Panc1 (cell line): ENCODE measurements around the gene CUX1.

Experiments used
- POLR2AphosphoS5 ChIP-seq: IDR thresholded peaks from 2 replicates; pipeline ENCODE4 v1.6.1; 2012; ENCODE audit warnings: mild to moderate bottlenecking, low read depth, low read length, moderate library complexity
- TF ChIP-seq, protein P1 (sequence below): fragments of 450-650 bp; IDR thresholded peaks from 2 replicates; pipeline ENCODE4 v1.5.1; 2017; ENCODE audit warnings: mild to moderate bottlenecking

DNA sequence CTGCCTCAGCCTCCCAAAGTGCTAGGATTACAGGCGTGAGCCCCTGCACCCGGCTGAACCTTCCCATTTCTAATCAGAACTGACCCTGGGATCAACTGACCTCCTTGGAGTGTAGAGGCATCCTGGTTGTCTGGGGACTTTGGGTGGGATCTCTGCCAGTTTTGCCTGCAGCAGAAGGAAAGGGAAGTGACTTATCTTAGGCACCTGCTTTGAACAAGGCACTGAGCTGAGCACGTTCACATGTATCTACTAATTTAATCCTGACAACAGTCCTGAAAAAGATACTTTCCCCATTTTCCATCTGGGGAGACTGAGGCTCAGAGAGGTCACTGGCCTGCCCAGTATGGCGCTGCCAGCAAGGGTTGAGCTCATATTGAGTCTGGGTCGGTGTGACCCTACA, 153.4 kb downstream of the CUX1 start:
- TF ChIP-seq, protein P1, sequence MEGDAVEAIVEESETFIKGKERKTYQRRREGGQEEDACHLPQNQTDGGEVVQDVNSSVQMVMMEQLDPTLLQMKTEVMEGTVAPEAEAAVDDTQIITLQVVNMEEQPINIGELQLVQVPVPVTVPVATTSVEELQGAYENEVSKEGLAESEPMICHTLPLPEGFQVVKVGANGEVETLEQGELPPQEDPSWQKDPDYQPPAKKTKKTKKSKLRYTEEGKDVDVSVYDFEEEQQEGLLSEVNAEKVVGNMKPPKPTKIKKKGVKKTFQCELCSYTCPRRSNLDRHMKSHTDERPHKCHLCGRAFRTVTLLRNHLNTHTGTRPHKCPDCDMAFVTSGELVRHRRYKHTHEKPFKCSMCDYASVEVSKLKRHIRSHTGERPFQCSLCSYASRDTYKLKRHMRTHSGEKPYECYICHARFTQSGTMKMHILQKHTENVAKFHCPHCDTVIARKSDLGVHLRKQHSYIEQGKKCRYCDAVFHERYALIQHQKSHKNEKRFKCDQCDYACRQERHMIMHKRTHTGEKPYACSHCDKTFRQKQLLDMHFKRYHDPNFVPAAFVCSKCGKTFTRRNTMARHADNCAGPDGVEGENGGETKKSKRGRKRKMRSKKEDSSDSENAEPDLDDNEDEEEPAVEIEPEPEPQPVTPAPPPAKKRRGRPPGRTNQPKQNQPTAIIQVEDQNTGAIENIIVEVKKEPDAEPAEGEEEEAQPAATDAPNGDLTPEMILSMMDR = no peak
- TF ChIP-seq POLR2AphosphoS5 = no peak
